PC-9 (cell line): ENCODE data around the gene NAGA. TPM values are rescaled to one million over a fixed set of nuclear protein-coding genes. Genes with fewer than 3 reads are reported as not detected.

Experiments used
- BruUV-seq: library from RNA; stranded (reverse); fragments of 400-500 nt; replicated peaks from 2 replicates; lab custom pipeline; 2021; lab: Mats Ljungman, UMichigan
- CTCF ChIA-PET: fragments of 300-600 bp; sonication (Branson Sonifier 250); formaldehyde crosslinking; loops from one replicate; lab custom pipeline; 2022; ENCODE audit warnings: antibody characterized with exemption; lab: Charles Lee
- POLR2A ChIA-PET: fragments of 300-600 bp; sonication (Branson Sonifier 250); formaldehyde crosslinking; loops from one replicate; lab custom pipeline; 2022; ENCODE audit warnings: antibody characterized with exemption; ENCODE audit not compliant: unreplicated experiment; lab: Charles Lee
- DNase-seq, 2 experiments: peaks; one replicate each; pipeline versions ENCODE4 v3.0.0 to v3.0.0-alpha.2; 2015 to 2022; ENCODE audit warnings: mixed read lengths in 1 of 2
- H2AFZ ChIP-seq: fragments of 200-600 bp; sonication (generic); 2 replicates; pipeline ENCODE4 v1.8.1; 2017; ENCODE audit warnings: antibody characterized with exemption
- H3F3A ChIP-seq: fragments of 200-600 bp; sonication (generic); 2 replicates; pipeline ENCODE4 v1.8.1; 2017; ENCODE audit warnings: antibody characterized with exemption, mild to moderate bottlenecking, low read depth; ENCODE audit not compliant: insufficient read depth
- H3K27ac ChIP-seq: fragments of 200-600 bp; sonication (generic); 2 replicates; pipeline ENCODE4 v1.6.1; 2016; ENCODE audit warnings: mixed run types
- H3K27me3 ChIP-seq: fragments of 200-600 bp; sonication (generic); 2 replicates; pipeline ENCODE4 v1.6.1; 2016; ENCODE audit warnings: low read depth, mixed run types; ENCODE audit not compliant: insufficient read depth
- H3K36me3 ChIP-seq: fragments of 200-600 bp; sonication (generic); 2 replicates; pipeline ENCODE4 v1.6.1; 2016; ENCODE audit warnings: low read depth, mixed run types
- H3K4me1 ChIP-seq: fragments of 200-600 bp; sonication (generic); replicated peaks from 2 replicates; pipeline ENCODE4 v1.6.1; 2016; ENCODE audit warnings: mixed run types; ENCODE audit not compliant: insufficient read depth
- H3K4me2 ChIP-seq: fragments of 200-600 bp; sonication (generic); 2 replicates; pipeline ENCODE4 v1.6.1; 2017; ENCODE audit warnings: mixed run types
- H3K4me3 ChIP-seq: fragments of 200-600 bp; sonication (generic); 2 replicates; pipeline ENCODE4 v1.6.1; 2016; ENCODE audit warnings: mixed run types
- H3K79me2 ChIP-seq: fragments of 200-600 bp; sonication (generic); 2 replicates; pipeline ENCODE4 v1.6.1; 2017; ENCODE audit warnings: low read depth, mixed run types
- H3K9me2 ChIP-seq: fragments of 200-600 bp; sonication (generic); 2 replicates; pipeline ENCODE4 v1.8.1; 2017; ENCODE audit warnings: mild to moderate bottlenecking; ENCODE audit not compliant: insufficient read depth
- H3K9me3 ChIP-seq: fragments of 200-600 bp; sonication (generic); 2 replicates; pipeline ENCODE4 v1.8.1; 2016; ENCODE audit warnings: low read depth; ENCODE audit not compliant: insufficient read depth
- H4K20me1 ChIP-seq: fragments of 200-600 bp; sonication (generic); 2 replicates; pipeline ENCODE4 v1.8.1; 2017; ENCODE audit not compliant: insufficient read depth
- CTCF ChIP-seq: fragments of 200-600 bp; sonication (generic); conservative IDR thresholded peaks from 2 replicates; pipeline ENCODE4 v1.6.1; 2017; ENCODE audit warnings: mixed run types, antibody characterized with exemption, mild to moderate bottlenecking, moderate library complexity
- EZH2 ChIP-seq: fragments of 200-600 bp; sonication (generic); IDR thresholded peaks from 2 replicates; pipeline ENCODE4 v1.8.0; 2017; ENCODE audit warnings: antibody characterized with exemption, low read depth
- intact Hi-C: fragments of 100-400 bp; cut with micrococcal nuclease; formaldehyde crosslinking; loops from one replicate; pipeline ENCODE4 v1.10.0; 2022; ENCODE audit not compliant: unreplicated experiment
- total RNA-seq: library from RNA; stranded (reverse); gene quantifications from 2 replicates; pipeline ENCODE4 v1.2.3, GENCODE V29; 2021

NAGA gene
- total RNA-seq, 1 experiment from 2014 or later = 15.9 TPM

- ChIA-PET CTCF (no interaction called here), POLR2A (no interaction called here)
- H2AFZ ChIP-seq = no peak overlapping the region
- BruUV-seq = no TSS peak
- H3K79me2 ChIP-seq = no peaks in the 10 kb centered on the region
- H3K4me3 ChIP-seq = no peak overlapping the region
- H4K20me1 ChIP-seq = no peaks in the 10 kb centered on the region
- no peaks in the 10 kb centered on the region for H3K9me2 ChIP-seq
- H3K27me3 ChIP-seq = no peaks in the 10 kb centered on the region
- DNase-seq = no peak
- TF ChIP-seq EZH2 (no peak), CTCF (no peak)
- H3K4me2 ChIP-seq = no peak overlapping the region
- no peak overlapping the region for H3K27ac ChIP-seq
- no peaks in the 10 kb centered on the region for H3K9me3 ChIP-seq
- intact Hi-C loops = no loop called here
- peaks cover 1% of the 10 kb centered on the region; the same call in 1 of the 2 replicates for H3K4me1 ChIP-seq
- H3F3A ChIP-seq = peaks cover 2% of the 10 kb centered on the region; the same call in 1 of the 2 replicates
- H3K36me3 ChIP-seq = no peaks in the 10 kb centered on the region
Observed at GRCh38 chr22:42064629-42065028, 6.0 kb downstream of the NAGA start.

GRCh38 chr22:42062506-42063170 lies 8.0 kb downstream of the NAGA start:
- Histone ChIP-seq H3F3A (no peaks in the 10 kb centered on the region), H3K9me2 (no peaks in the 10 kb centered on the region), H3K4me3 (no peak overlapping the region), H3K9me3 (no peaks in the 10 kb centered on the region), H3K27me3 (no peaks in the 10 kb centered on the region), H3K36me3 (no peaks in the 10 kb centered on the region), H3K4me1 (no peaks in the 10 kb centered on the region), H3K27ac (no peak overlapping the region), H4K20me1 (no peaks in the 10 kb centered on the region), H3K79me2 (no peaks in the 10 kb centered on the region), H2AFZ (no peak overlapping the region), H3K4me2 (no peak overlapping the region)
- DNase-seq = no peak
- intact Hi-C loops = no loop called here
- TF ChIP-seq CTCF (no peak), EZH2 (no peak)
- ChIA-PET CTCF (no interaction called here), POLR2A (no interaction called here)
- no TSS peak for BruUV-seq

GRCh38 chr22:42061041-42061440 lies 9.6 kb downstream of the NAGA start:
- no peak for DNase-seq
- H3K4me3 ChIP-seq = no peak overlapping the region
- H4K20me1 ChIP-seq = no peaks in the 10 kb centered on the region
- intact Hi-C loops = no loop called here
- no peaks in the 10 kb centered on the region for H3K4me1 ChIP-seq
- TF ChIP-seq CTCF = no peak
- TF ChIP-seq EZH2 = no peak
- ChIA-PET POLR2A (no interaction called here), CTCF (no interaction called here)
- H3F3A ChIP-seq = no peaks in the 10 kb centered on the region
- H3K36me3 ChIP-seq = peaks cover 5% of the 10 kb centered on the region; the same call in 1 of the 2 replicates
- H2AFZ ChIP-seq = no peak overlapping the region
- peaks cover 11% of the 10 kb centered on the region for H3K9me3 ChIP-seq
- no peak overlapping the region for H3K4me2 ChIP-seq
- no peaks in the 10 kb centered on the region for H3K9me2 ChIP-seq
- H3K79me2 ChIP-seq = no peaks in the 10 kb centered on the region
- no peaks in the 10 kb centered on the region for H3K27me3 ChIP-seq
- BruUV-seq = no TSS peak
- H3K27ac ChIP-seq = no peak overlapping the region
